GM19351 (cell line): ENCODE data around the gene AMBRA1.

Source experiments
- ATAC-seq: cut with Tn5 transposase; IDR thresholded peaks from one replicate; pipeline ENCODE4 v1.9.1; 2021; ENCODE audit warnings: mild to moderate bottlenecking, moderate library complexity; ENCODE audit not compliant: unreplicated experiment

AMBRA1 gene

GRCh38 chr11:46593550-46594373 is at the start of gene AMBRA1:
TSS of gene AMBRA1 (minus strand) at chr11:46594023. CDS start at chr11:46548380, 45,643 bp downstream.
- peak; percentile 84 for ATAC-seq

- ATAC-seq: no peak
Observed at GRCh38 chr11:46643531-46643930, 49.7 kb upstream of the AMBRA1 start.

- no peak for ATAC-seq
Observed at GRCh38 chr11:46642627-46643335, 49.0 kb upstream of the AMBRA1 start.

- no peak for ATAC-seq
Observed at GRCh38 chr11:46641639-46642038, 47.8 kb upstream of the AMBRA1 start.

GRCh38 chr11:46640036-46640788 is 46.4 kb upstream of the AMBRA1 start:
- ATAC-seq: no peak

- ATAC-seq: no peak
Observed at GRCh38 chr11:46639197-46639839, 45.5 kb upstream of the AMBRA1 start.

- ATAC-seq: no peak
Observed at GRCh38 chr11:46637546-46637945, 43.7 kb upstream of the AMBRA1 start.

GRCh38 chr11:46635557-46636139 is 41.8 kb upstream of the AMBRA1 start:
- no peak for ATAC-seq

- no peak for ATAC-seq
Observed at GRCh38 chr11:46633291-46634217, 39.7 kb upstream of the AMBRA1 start.

- ATAC-seq: no peak
Observed at GRCh38 chr11:46632502-46632901, 38.7 kb upstream of the AMBRA1 start.

- no peak for ATAC-seq
Observed at GRCh38 chr11:46631676-46632075, 37.9 kb upstream of the AMBRA1 start.

- ATAC-seq: no peak
Observed at GRCh38 chr11:46630237-46630636, 36.4 kb upstream of the AMBRA1 start.

- no peak for ATAC-seq
Observed at GRCh38 chr11:46628961-46629360, 35.1 kb upstream of the AMBRA1 start.

GRCh38 chr11:46625406-46625805 is 31.6 kb upstream of the AMBRA1 start:
- no peak for ATAC-seq

- no peak for ATAC-seq
Observed at GRCh38 chr11:46618837-46619236, 25.0 kb upstream of the AMBRA1 start.

GRCh38 chr11:46617972-46618314 is 24.1 kb upstream of the AMBRA1 start:
- no peak for ATAC-seq

GRCh38 chr11:46617134-46617971 is 23.5 kb upstream of the AMBRA1 start, which contains the start of the genes ATG13 and HARBI1:
TSS of gene ATG13 (plus strand) at chr11:46617553. CDS start at chr11:46644292, 26,739 bp downstream.
TSS of gene HARBI1 (minus strand) at chr11:46617227. CDS start at chr11:46616237, 990 bp downstream.
- peak; percentile 95 for ATAC-seq

GRCh38 chr11:46616551-46617133 is 22.8 kb upstream of the AMBRA1 start:
- ATAC-seq: peak; percentile 19
